ES-I3 (cell line): ENCODE data around the gene UNCX.
"Not testable (repeated sequence)": the region's sequence is repeated elsewhere in the genome, so short reads cannot be mapped to it uniquely, and the experiment has no call there.

Source experiments
- H3K36me3 ChIP-seq: 2 replicates; pipeline ENCODE4 v1.6.1; 2013; ENCODE audit warnings: mild to moderate bottlenecking, low read length, control low read depth, moderate library complexity; ENCODE audit not compliant: insufficient read depth
- H3K4me1 ChIP-seq: 2 replicates; pipeline ENCODE4 v1.6.1; 2013; ENCODE audit warnings: mild to moderate bottlenecking, control low read depth, low read length; ENCODE audit not compliant: insufficient read depth
- H3K9ac ChIP-seq: 2 replicates; pipeline ENCODE4 v1.6.1; 2013; ENCODE audit warnings: low read depth, mild to moderate bottlenecking, low read length, moderate library complexity
- H3K9me3 ChIP-seq: 2 replicates; pipeline ENCODE4 v1.6.1; 2013; ENCODE audit warnings: mild to moderate bottlenecking, low read length, moderate library complexity; ENCODE audit not compliant: control insufficient read depth, insufficient read depth

UNCX gene

DNA sequence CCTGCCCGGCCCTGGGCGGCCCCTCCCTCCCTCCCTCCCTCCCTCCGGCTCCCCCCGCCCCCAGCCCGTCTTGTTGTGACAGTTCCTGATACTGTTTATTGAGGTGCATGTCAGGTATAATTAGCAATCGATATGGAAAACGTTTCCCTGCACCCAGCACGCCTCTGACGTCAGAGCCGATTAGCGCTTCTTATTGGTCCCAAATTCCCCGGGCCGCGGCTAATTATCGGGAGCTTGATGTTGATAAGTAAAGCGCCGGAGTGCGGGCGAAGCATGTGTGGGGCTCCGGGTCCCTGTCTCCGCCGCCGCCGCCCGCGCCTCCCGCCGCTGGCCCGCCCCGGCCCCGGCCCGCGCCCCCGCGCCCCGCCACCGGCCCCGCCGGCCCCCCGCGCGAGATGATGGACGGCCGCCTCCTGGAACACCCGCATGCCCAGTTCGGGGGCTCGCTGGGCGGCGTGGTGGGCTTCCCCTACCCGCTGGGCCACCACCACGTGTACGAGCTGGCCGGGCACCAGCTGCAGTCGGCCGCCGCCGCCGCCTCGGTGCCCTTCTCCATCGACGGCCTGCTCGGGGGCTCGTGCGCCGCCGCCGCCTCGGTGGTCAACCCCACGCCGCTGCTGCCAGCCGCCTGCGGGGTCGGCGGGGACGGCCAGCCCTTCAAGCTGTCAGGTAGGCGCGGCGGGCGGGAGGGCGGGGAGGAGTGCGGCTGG lies at the start of gene UNCX:
UNCX (plus strand) TSS at position 250 of the 710 bp plus-strand sequence; CDS start at position 396, 146 bp downstream.
- no peaks in the 10 kb centered on the region for H3K36me3 ChIP-seq
- no peaks in the 10 kb centered on the region; the same call in 1 of the 2 replicates for H3K9me3 ChIP-seq
- H3K4me1 ChIP-seq, result no peaks in the 10 kb centered on the region; the same call in 1 of the 2 replicates
- H3K9ac ChIP-seq, result peak within 1 kb of the TSS; percentile 20; the same call in 1 of the 2 replicates

DNA sequence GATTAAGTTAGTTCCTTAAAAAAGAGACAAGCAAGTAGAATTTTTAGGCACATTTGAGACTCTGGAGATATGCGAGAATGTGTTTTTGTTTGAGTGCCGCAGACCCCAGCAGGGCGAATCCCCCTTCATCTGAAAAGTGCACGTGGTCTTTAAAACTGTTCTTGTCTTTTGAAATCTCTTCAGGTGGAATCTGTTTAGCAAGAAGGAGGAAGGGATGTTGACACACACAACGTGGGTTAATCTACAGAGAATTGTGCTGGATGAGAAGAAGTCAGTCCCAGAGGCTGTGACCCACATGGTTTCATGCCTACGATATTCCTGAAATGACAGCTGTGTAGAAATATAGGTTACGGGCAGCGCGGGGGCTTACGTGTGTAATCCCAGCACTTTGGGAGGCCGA lies 45.5 kb upstream of the UNCX start:
- Histone ChIP-seq H3K36me3 (no peaks in the 10 kb centered on the region), H3K9ac (no peak overlapping the region), H3K9me3 (no peaks in the 10 kb centered on the region), H3K4me1 (no peaks in the 10 kb centered on the region)

DNA sequence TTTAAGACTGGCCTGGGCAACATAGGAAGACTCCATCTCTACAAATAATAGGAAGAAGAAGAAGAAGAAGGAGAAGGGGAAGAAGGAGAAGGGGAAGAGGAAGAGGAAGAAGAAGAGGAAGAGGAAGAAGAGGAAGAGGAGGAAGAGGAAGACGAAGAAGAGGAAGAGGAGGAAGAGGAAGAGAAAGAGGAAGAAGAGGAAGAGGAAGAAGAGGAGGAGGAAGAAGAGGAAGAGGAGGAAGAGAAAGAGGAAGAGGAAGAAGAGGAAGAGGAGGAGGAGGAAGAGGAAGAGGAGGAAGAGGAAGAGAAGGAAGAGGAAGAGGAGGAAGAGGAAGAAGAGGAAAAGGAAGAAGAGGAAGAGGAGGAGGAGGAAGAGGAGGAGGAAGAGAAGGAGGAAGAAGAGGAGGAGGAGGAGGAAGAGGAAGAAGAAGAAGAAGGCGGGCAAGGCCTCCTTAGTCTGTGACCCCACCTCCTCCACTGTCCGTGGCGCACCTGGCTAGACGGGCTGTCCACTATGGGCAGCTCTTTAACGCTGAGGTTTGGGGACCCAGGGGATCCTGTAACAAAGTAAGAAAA lies 43.9 kb upstream of the UNCX start:
- Histone ChIP-seq H3K9me3 (no peaks in the 10 kb centered on the region), H3K36me3 (no peaks in the 10 kb centered on the region), H3K4me1 (no peaks in the 10 kb centered on the region)

DNA sequence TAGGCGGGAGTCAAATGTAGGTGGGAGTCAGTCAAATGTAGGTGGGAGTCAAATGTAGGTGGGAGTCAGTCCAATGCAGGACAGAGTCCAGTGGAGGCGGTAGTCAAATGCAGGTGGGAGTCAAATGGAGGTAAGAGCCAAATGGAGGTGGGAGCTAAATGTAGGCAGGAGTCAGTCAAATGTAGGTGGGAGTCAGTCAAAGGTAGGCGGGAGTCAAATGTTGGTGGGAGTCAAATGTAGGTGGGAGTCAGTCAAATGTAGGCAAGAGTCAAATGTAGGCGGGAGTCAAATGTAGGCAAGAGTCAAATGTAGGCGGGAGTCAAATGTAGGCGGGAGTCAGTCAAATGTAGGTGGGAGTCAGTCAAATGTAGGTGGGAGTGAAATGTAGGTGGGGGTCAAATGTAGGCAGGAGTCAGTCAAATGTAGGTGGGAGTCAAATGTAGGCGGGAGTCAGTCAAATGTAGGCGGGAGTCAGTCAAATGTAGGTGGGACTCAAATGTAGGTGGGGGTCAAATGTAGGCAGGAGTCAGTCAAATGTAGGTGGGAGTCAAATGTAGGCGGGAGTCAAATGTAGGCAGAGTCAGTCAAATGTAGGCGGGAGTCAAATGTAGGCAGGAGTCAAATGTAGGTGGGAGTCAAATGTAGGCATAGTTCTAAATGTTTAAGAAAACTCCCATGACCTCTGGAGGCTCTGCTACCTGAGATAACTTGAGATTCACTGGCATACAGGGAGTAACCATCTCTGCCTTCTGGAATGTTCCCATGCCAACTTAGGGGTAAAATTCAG lies 42.5 kb upstream of the UNCX start:
- H3K9ac ChIP-seq, result no peak overlapping the region
- H3K9me3 ChIP-seq, result no peaks in the 10 kb centered on the region
- H3K36me3 ChIP-seq, result no peaks in the 10 kb centered on the region
- H3K4me1 ChIP-seq, result no peaks in the 10 kb centered on the region

More for the DNA sequence above, 43.9 kb upstream of the UNCX start:
- no peak overlapping the region for H3K9ac ChIP-seq

DNA sequence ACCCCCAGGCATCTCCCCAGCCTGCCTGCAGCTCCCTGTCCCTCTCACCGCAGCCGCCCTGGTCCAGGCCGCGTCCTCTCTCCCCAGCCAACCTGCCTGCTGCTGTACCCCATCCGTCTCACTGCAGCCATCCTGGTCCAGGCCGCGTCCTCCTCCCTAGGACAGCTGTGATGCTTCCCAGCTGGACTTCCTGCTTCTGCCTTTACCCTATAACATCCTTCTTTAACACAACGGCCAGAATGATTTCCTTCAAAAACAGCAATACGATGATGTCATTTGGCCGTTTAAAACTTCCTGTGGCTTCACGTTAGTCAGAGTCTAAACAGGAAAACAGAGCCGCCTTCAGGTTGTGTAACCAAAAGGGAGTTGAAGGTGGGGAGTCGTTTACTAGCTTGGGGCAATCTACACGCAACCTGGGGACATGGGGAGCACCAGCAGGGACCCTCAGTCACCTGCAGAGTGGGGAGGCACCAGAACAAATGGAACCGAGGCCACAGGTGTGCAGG lies 40.4 kb upstream of the UNCX start:
- no peaks in the 10 kb centered on the region for H3K4me1 ChIP-seq
- no peaks in the 10 kb centered on the region for H3K36me3 ChIP-seq
- H3K9ac ChIP-seq, result no peak overlapping the region
- no peaks in the 10 kb centered on the region for H3K9me3 ChIP-seq

DNA sequence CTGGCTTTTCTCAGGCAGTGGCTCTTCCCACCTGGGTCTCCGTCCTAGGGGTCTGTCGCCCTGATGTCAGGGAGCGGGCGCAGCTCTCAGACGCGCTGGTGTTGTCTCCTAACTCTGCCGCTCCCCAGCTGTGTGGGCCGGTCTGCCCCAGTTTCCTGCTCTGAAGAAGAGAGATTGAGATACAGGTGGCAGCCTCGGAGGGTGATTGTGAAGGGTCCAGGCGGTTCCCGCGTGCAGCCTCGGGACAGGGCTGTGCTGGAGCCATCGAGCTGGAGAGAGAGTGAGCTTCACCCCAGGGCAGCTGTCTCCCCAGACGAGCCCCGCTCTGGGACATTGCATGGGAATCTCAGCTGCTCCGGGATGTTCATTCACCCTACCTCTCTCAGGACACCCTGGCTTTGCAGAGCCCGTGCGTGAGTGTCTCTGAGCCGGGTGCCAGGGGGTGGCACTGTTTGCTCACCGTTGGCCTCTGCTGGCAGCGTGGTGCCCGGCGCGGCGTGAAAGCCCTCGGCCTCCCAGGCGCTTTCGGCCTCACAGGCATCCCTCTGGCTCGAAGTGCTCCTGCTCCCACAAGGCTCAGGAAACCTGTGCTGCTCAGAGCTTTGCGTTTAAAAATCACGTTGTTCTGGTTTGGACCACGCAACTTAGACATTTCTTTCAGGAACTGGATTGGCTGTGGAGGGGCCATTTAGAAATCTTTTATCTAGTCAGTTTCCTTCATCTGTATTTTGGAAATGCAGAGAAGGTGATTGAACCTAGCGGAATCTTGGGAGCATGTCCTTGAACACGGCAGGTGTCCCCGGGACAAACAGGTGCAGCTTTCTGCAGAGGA lies 38.9 kb upstream of the UNCX start:
- no peaks in the 10 kb centered on the region for H3K9me3 ChIP-seq
- H3K36me3 ChIP-seq, result no peaks in the 10 kb centered on the region
- H3K9ac ChIP-seq, result no peak overlapping the region
- H3K4me1 ChIP-seq, result no peaks in the 10 kb centered on the region

DNA sequence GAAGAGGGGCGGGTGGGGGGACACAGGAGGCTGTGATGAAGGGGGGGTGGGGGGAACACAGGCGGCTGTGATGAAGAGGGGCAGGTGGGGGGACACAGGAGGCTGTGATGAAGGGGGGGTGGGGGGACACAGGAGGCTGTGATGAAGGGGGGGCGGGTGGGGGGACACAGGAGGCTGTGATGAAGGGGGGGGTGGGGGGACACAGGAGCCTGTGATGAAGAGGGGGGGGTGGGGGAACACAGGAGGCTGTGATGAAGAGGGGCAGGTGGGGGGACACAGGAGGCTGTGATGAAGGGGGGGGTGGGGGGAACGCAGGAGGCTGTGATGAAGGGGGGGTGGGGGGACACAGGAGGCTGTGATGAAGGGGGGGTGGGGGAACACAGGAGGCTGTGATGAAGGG lies 36.2 kb upstream of the UNCX start:
- not testable (repeated sequence) for H3K4me1 ChIP-seq, H3K36me3 ChIP-seq, H3K9ac ChIP-seq, H3K9me3 ChIP-seq

DNA sequence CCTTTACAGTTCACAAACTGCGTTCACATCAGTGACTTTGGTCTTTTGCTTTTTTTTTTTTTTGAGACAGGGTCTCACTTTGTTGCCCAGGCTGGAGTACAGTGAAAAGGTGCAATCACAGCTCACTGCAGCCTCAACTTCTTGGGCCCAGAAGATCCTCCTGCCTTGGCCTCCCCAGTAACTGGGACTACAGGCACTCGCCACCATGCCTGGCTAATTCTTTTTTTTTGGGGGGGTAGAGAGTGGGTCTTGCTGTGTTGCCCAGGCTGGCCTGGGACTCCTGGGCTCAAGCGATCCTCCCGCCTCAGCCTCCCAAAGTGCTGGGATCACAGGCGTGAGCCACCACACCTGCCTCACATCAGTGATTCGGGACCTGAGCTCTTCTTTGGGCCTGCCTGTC lies 35.7 kb upstream of the UNCX start:
- no peaks in the 10 kb centered on the region for H3K36me3 ChIP-seq
- no peaks in the 10 kb centered on the region for H3K4me1 ChIP-seq
- no peaks in the 10 kb centered on the region for H3K9me3 ChIP-seq
- H3K9ac ChIP-seq, result no peak overlapping the region

DNA sequence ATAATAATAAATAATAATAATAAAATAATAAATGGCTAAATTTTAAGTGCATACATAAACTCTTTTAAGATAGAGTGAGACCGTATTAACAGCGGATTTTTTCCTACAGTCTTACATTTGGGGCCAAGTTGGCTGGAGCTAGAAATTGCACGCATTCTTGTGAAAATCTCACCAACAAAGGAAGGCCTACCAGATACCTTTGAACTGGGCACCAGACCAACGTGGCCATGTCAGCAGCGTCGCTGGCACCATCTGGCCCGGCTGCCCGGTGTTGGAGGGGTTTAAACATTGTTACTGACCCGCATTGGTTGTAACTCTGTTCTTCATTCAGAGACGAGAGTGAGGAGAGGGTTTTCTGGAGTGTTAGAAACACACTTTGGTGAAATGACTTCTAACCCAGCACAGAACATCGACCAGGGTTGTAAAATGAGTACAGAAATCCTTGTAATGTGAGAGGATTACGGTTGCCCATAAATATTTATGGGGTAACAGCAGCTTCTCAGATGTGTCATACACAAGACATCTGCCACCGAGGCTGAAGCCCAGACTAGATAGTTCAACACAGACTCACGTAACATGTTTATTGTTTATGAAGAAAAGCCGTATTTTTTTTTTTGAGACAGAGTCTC lies 34.6 kb upstream of the UNCX start:
- Histone ChIP-seq H3K9me3 (no peaks in the 10 kb centered on the region), H3K9ac (no peak overlapping the region), H3K36me3 (no peaks in the 10 kb centered on the region), H3K4me1 (no peaks in the 10 kb centered on the region)

DNA sequence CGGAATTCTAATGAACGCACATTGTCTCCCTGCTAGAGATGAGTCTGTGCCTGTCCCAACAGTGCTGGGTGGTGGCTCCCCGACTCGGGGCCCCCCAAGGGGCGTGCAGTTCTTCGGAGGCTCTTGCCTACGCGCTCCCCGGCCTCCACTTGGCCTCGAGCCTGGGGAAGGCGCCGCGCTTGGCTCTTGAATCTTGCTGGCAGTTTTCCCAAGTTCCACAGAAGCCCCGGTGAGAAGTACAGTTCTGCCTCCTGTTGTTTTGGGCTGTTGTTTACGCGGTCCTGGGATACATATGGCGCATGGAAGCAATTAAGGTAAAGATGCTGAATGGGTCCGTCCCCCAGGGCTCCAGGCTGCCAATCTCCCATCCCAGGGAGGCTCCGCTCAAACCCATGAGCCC lies 32.6 kb upstream of the UNCX start:
- Histone ChIP-seq H3K36me3 (no peaks in the 10 kb centered on the region), H3K9me3 (no peaks in the 10 kb centered on the region), H3K9ac (no peak overlapping the region), H3K4me1 (no peaks in the 10 kb centered on the region)

DNA sequence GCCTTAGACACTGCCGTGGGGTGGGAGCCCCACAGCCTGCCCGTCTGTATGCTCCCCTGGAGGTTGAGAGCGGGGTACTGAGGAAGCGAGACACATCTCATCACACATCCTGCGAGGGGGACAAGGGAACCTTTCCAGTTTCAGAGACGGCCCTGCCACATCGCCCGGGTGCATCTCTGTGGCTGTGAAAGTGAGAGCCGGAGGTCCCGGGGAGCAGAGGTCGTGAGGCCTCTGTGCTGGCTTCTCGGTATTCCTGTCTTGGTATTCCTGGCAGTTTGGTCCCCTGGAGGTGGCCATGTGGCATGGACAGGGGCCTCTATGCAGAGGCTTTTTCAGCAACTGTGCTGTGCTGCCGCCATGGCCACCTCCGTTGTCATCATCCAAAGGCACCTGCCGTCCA lies 30.8 kb upstream of the UNCX start:
- H3K36me3 ChIP-seq, result no peaks in the 10 kb centered on the region
- no peak overlapping the region for H3K9ac ChIP-seq
- H3K9me3 ChIP-seq, result no peaks in the 10 kb centered on the region
- no peaks in the 10 kb centered on the region for H3K4me1 ChIP-seq

DNA sequence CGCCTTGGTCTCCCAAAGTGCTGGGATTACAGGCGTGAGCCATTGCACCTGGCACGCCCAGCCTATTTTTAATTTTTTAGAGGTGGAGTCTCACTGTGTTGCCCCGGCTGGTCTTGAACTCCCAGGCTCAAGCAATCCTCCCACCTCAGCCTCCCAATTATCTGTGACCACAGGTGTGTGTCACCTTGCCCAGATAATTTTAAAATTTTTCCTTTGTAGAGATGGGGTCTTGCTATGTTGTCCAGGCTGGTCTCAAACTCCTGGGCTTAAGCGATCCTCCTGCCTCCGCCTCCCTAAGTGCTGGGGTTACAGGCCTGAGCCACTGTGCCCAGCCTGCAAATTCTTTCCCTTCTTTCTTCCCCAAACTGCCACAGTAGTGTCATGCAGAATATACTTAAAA lies 29.8 kb upstream of the UNCX start:
- H3K9ac ChIP-seq, H3K36me3 ChIP-seq, H3K4me1 ChIP-seq, H3K9me3 ChIP-seq: not testable (repeated sequence)

DNA sequence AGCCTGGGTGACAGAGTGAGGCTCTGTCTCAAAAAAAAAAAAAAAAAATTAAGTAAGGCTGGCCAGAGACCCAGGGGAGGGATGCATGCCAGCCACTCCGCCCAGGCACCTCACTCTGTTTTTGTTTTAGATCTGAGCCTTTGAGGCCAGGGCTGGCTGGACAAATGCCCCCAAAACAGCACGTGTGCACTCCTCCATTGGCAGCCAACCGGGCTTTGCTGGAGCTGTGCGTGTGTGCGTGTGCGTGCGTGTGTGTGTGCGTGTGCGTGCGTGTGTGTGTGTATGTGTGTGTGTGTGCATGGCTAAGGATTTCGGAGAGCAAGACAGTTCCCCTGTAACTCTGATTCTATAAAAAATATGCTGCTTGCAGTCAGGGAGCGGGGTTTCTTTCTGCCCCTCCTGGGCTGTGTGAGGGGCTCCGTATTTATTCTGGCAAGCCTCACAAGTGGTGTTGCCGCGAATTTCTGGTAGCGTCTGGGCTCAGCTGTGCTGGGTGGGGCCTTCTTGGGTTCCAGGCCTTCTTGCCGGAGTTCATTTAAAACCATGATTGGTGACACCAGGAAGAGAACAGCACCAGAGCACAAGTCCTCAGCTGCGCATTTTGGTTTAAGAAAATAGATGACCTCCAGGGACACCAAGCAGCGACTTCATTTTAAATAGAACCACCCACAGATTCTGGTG lies 28.1 kb upstream of the UNCX start:
- Histone ChIP-seq H3K4me1 (no peaks in the 10 kb centered on the region), H3K9ac (no peak overlapping the region), H3K36me3 (no peaks in the 10 kb centered on the region), H3K9me3 (no peaks in the 10 kb centered on the region)
